ENCODE data around the gene JMJD7. TPM values are rescaled to one million over a fixed set of nuclear protein-coding genes. Genes with fewer than 3 reads are reported as not detected.

JMJD7 gene
- total RNA-seq, 2 experiments from 2014 or later = 3.0 to 14.1 TPM

- DNase-seq (ENCODE audit: low spot score) = peak; percentile 24
- ChIA-PET POLR2A (interaction anchor here (1.5 kb wide), 1 partner anchor 9 kb away, joined by 7 read pairs; no protein-coding TSS in a partner anchor), CTCF (ENCODE audit: unreplicated experiment) (no interaction called here)
- Histone ChIP-seq H3K79me2 (ENCODE audit: insufficient read depth, low read depth, low read length) (peaks cover 9% of the 10 kb centered on the region; the same call in 1 of the 2 replicates), H3K4me3 (ENCODE audit: low read depth, low read length, poor library complexity, severe bottlenecking) (peak overlapping the region; percentile 4), H3K27ac (ENCODE audit: low read depth, low read length, poor library complexity, severe bottlenecking) (peak overlapping the region; percentile 53), H4K20me1 (ENCODE audit: insufficient read depth, low read length) (no peaks in the 10 kb centered on the region), H3K36me3 (ENCODE audit: insufficient read depth, low read length) (peaks cover 4% of the 10 kb centered on the region; the same call in 1 of the 2 replicates), H3K9me2 (ENCODE audit: insufficient read depth, low read length) (no peaks in the 10 kb centered on the region), H3K9me3 (ENCODE audit: low read length) (no peaks in the 10 kb centered on the region), H2AFZ (ENCODE audit: low read length) (no peak overlapping the region; the same call in 1 of the 2 replicates), H3K4me1 (ENCODE audit: insufficient read depth, low read length, poor library complexity, severe bottlenecking) (peaks cover 82% of the 10 kb centered on the region), H3K4me2 (ENCODE audit: low read length) (peak overlapping the region; percentile 53)
- no TSS peak for BruUV-seq (replicated peaks)
- intact Hi-C loops (cut with micrococcal nuclease; ENCODE audit: unreplicated experiment) = no loop called here
- TF ChIP-seq EZH2phosphoT487 (IDR thresholded peaks at IDR 0.05; ENCODE audit: borderline replicate concordance, low read depth, low read length) (no peak), CTCF (conservative IDR thresholded peaks at IDR 0.05; ENCODE audit: low read length) (no peak)
Observed at GRCh38 chr15:41779662-41780157, 48.2 kb upstream of the JMJD7 start.

- H3K9me2 ChIP-seq (ENCODE audit: insufficient read depth, low read length) = no peaks in the 10 kb centered on the region
- peak overlapping the region; percentile 53 for H3K27ac ChIP-seq (ENCODE audit: low read depth, low read length, poor library complexity, severe bottlenecking)
- TF ChIP-seq EZH2phosphoT487 (IDR thresholded peaks at IDR 0.05; ENCODE audit: borderline replicate concordance, low read depth, low read length) = no peak
- no peak for TF ChIP-seq CTCF (conservative IDR thresholded peaks at IDR 0.05; ENCODE audit: low read length)
- H3K36me3 ChIP-seq (ENCODE audit: insufficient read depth, low read length) = peaks cover 4% of the 10 kb centered on the region; the same call in 1 of the 2 replicates
- no TSS peak for BruUV-seq (replicated peaks)
- ChIA-PET POLR2A (interaction anchor here (1.5 kb wide), 1 partner anchor 9 kb away, joined by 7 read pairs; no protein-coding TSS in a partner anchor), CTCF (ENCODE audit: unreplicated experiment) (no interaction called here)
- H4K20me1 ChIP-seq (ENCODE audit: insufficient read depth, low read length) = no peaks in the 10 kb centered on the region
- H3K4me1 ChIP-seq (ENCODE audit: insufficient read depth, low read length, poor library complexity, severe bottlenecking) = peaks cover 78% of the 10 kb centered on the region
- intact Hi-C loops (cut with micrococcal nuclease; ENCODE audit: unreplicated experiment) = no loop called here
- no peak for DNase-seq (ENCODE audit: low spot score)
- H3K9me3 ChIP-seq (ENCODE audit: low read length) = no peaks in the 10 kb centered on the region
- H3K79me2 ChIP-seq (ENCODE audit: insufficient read depth, low read depth, low read length) = peaks cover 13% of the 10 kb centered on the region; the same call in 1 of the 2 replicates
- H2AFZ ChIP-seq (ENCODE audit: low read length) = peak overlapping the region; percentile 30; the same call in 1 of the 2 replicates
- peak overlapping the region; percentile 53 for H3K4me2 ChIP-seq (ENCODE audit: low read length)
- H3K4me3 ChIP-seq (ENCODE audit: low read depth, low read length, poor library complexity, severe bottlenecking) = peak overlapping the region; percentile 4
Observed at GRCh38 chr15:41780266-41780665, 47.6 kb upstream of the JMJD7 start.

- Histone ChIP-seq H3K4me1 (ENCODE audit: insufficient read depth, low read length, poor library complexity, severe bottlenecking) (peaks cover 73% of the 10 kb centered on the region), H3K4me3 (ENCODE audit: low read depth, low read length, poor library complexity, severe bottlenecking) (no peak overlapping the region), H4K20me1 (ENCODE audit: insufficient read depth, low read length) (no peaks in the 10 kb centered on the region), H3K79me2 (ENCODE audit: insufficient read depth, low read depth, low read length) (peaks cover 9% of the 10 kb centered on the region; the same call in 1 of the 2 replicates), H3K9me3 (ENCODE audit: low read length) (no peaks in the 10 kb centered on the region), H3K9me2 (ENCODE audit: insufficient read depth, low read length) (no peaks in the 10 kb centered on the region), H2AFZ (ENCODE audit: low read length) (peak overlapping the region; percentile 30; the same call in 1 of the 2 replicates), H3K36me3 (ENCODE audit: insufficient read depth, low read length) (peaks cover 4% of the 10 kb centered on the region; the same call in 1 of the 2 replicates), H3K27ac (ENCODE audit: low read depth, low read length, poor library complexity, severe bottlenecking) (peak overlapping the region; percentile 53), H3K4me2 (ENCODE audit: low read length) (peak overlapping the region; percentile 53)
- ChIA-PET CTCF (ENCODE audit: unreplicated experiment) (no interaction called here), POLR2A (interaction anchor here (1.5 kb wide), 1 partner anchor 8 kb away, joined by 7 read pairs; no protein-coding TSS in a partner anchor)
- DNase-seq (ENCODE audit: low spot score) = no peak
- TF ChIP-seq EZH2phosphoT487 (IDR thresholded peaks at IDR 0.05; ENCODE audit: borderline replicate concordance, low read depth, low read length) (no peak), CTCF (conservative IDR thresholded peaks at IDR 0.05; ENCODE audit: low read length) (no peak)
- intact Hi-C loops (cut with micrococcal nuclease; ENCODE audit: unreplicated experiment) = no loop called here
- BruUV-seq (replicated peaks) = no TSS peak
Observed at GRCh38 chr15:41780727-41781126, 47.2 kb upstream of the JMJD7 start.
